Suprapubic skin (tissue), 3 donors: ENCODE data around the gene KCNJ8.

Experiments
- POLR2AphosphoS5 ChIP-seq, 3 donors: sonication (generic); formaldehyde crosslinking; IDR thresholded peaks; one replicate each; pipeline ENCODE4 v1.6.1; 2017; ENCODE audit warnings: antibody characterized with exemption in 3 of 3
- TF ChIP-seq, protein P1 (sequence below), 2 donors: fragments of 200-600 bp in 1 of 2; fragments of 450-650 bp in 1 of 2; sonication (generic) in 1 of 2; IDR thresholded peaks; one replicate each; pipeline ENCODE4 v1.5.1; 2016 to 2019; ENCODE audit warnings: antibody characterized with exemption in 2 of 2, mild to moderate bottlenecking in 1 of 2, moderate library complexity in 1 of 2

DNA sequence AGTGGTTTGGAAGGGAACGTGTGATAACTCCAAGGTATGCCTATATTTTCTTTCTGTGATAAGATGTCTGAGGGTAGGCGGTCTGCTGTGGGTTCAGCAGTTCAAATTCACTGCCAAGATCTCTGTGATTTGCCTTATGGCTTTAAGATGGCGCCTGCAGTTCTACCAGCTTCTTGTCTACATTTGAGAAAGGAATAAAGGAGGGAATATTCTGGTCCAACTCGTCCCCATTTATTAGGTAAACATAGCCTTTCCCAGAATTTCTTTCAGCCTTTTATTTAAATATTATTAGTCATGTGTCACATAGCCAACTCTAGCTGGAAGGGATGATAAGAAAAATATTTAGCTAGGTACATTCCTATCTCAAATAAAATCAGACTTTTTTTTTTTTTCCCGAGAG, 48.8 kb downstream of the KCNJ8 start:
- TF ChIP-seq, protein P1, sequence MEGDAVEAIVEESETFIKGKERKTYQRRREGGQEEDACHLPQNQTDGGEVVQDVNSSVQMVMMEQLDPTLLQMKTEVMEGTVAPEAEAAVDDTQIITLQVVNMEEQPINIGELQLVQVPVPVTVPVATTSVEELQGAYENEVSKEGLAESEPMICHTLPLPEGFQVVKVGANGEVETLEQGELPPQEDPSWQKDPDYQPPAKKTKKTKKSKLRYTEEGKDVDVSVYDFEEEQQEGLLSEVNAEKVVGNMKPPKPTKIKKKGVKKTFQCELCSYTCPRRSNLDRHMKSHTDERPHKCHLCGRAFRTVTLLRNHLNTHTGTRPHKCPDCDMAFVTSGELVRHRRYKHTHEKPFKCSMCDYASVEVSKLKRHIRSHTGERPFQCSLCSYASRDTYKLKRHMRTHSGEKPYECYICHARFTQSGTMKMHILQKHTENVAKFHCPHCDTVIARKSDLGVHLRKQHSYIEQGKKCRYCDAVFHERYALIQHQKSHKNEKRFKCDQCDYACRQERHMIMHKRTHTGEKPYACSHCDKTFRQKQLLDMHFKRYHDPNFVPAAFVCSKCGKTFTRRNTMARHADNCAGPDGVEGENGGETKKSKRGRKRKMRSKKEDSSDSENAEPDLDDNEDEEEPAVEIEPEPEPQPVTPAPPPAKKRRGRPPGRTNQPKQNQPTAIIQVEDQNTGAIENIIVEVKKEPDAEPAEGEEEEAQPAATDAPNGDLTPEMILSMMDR (IDR thresholded peaks at IDR 0.05): no peak
- no peak for TF ChIP-seq POLR2AphosphoS5 (IDR thresholded peaks at IDR 0.05)
